GM21515 (cell line): Measurements from ENCODE around the gene EXPH5.
A peak's percentile ranks its signal among the peaks of the same experiment; 100 is the strongest.
"Not testable (repeated sequence)": the region's sequence is repeated elsewhere in the genome, so short reads cannot be mapped to it uniquely, and the experiment has no call there.

Source experiments
- ATAC-seq: cut with Tn5 transposase; IDR thresholded peaks from one replicate; pipeline ENCODE4 v1.9.1; 2021; ENCODE audit not compliant: unreplicated experiment

EXPH5 gene, protein sequence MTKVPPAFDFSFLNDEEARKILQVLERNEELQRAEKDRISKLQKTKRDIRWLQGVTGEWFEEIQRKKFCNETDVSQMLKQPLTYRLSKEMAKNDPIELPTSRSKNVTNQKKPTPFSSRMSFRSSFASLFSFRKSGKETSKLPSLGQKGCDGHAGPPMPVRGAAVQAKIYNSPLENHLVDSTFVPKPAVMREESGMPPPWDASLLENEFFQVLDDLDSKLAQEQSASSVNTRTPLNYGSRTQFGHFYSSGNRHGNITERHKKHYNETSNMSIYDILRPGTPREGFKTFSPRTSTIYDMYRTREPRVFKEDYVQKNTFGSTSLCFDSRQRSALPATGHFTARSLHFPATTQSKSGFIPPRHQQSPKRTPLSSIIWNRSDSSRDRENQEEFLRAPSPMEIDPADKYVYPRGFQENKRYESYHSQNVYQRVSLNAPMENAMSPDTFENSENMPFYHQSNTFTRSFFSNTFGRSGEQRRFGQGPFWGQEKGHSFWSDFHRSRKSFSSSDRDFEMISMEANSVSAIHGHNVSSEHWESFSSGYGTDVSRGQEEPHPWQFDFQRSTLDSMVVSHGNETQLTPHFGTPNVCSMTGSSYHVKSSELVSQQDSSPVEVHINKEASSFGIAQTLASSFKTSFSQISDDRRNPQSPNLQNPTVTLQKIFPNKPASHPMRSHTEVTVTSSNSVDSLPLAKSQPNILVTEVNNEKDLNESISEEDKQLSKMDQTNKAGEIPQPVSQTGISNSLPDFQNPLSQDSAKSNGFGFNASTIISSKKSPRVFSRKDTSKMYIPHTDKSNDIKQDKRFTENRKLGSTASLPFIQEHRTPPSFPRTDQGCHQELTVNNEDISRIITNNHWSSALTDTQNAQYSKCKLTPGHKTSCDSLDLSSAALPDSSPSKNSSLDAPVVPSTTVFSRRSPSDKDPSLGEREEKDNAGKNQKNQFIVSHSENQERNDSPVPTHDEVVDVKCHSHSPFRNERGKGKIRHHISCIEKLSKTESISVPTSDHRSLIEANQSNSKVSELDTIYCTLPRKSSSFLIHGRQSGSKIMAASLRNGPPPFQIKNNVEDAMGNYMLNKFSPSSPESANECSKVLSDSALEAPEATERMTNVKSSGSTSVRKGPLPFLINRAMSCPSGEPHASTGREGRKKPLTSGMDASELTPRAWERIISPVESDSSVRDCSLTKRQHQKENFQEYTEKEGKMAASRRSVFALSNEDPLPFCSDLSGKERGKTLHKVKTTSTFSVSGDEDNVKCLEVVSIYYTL (N-terminal part only)

GRCh38 chr11:108593214-108593922 lies at the start of gene EXPH5:
Gene EXPH5, minus strand, starts transcription at chr11:108593768. Its CDS starts 232 bp downstream, at chr11:108593536.
- peak; percentile 96 for ATAC-seq

- not testable (repeated sequence) for ATAC-seq
These were observed 48.2 kb upstream of the EXPH5 start for GRCh38 chr11:108641752-108642151.

GRCh38 chr11:108639146-108639545 lies 45.6 kb upstream of the EXPH5 start:
- no peak for ATAC-seq

DNA sequence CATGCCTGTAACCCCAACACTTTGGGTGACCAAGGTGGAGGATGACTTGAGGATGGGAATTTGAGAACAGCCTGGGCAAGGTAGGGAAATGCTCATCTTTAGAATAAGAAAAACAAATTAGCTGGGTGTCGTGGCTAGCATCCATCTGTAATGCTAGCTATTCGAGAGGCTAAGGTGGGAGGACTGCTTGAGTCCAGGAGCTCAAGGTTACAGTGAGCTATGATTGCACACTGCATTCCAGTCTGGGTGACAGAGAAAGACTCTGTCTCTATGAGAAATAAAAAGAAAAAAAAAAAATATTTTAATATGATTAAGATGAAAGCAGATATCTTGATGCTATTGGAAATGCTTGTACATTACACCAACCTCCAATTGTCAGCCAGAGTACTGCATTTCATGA lies 42.7 kb upstream of the EXPH5 start:
- no peak for ATAC-seq

DNA sequence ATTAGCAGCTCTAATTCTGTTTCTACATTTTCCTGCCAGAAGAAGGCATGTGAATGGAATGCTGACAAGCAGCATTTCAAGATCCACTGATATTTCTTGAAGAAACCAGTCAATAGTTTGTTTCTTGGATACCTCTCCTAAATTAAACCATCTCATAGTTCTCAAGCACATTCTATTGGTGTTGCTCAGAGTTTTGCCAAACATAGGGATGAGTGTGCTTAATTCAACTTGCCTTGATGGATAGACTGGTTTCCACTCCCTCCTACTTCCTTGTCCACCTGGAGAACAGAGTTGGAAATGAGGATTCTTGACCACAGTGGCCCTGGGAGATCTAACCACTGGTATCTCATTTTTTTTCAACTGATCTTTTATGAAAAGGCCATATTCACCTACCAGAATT lies 41.5 kb upstream of the EXPH5 start:
- no peak for ATAC-seq

GRCh38 chr11:108632041-108632704 lies 38.6 kb upstream of the EXPH5 start:
- ATAC-seq = no peak

DNA sequence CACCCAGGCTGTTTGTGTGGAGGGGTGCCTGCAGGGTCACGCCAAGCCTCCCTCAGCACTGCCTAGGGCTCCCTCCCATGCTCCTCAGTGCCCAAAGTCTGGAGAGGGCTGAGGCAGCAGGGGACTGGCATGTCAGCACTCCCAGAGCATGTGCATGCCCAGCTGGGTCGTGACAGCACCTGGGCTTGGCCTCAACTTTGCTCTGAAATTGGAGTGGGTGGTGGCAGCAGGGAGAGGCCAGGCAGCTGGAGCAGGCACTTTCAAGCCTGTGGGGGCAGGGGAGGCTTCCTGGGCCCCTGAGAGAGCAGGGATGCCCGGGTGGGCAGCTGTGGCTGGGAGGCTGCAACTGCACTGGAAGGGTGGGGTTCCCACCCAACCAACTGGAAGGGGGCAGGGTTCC lies 35.7 kb upstream of the EXPH5 start:
- no peak for ATAC-seq

- ATAC-seq = no peak
These were observed 35.2 kb upstream of the EXPH5 start for GRCh38 chr11:108628812-108629211.

GRCh38 chr11:108628326-108628725 lies 34.8 kb upstream of the EXPH5 start:
- ATAC-seq = no peak

GRCh38 chr11:108624196-108624925 lies 30.8 kb upstream of the EXPH5 start:
- ATAC-seq = no peak

DNA sequence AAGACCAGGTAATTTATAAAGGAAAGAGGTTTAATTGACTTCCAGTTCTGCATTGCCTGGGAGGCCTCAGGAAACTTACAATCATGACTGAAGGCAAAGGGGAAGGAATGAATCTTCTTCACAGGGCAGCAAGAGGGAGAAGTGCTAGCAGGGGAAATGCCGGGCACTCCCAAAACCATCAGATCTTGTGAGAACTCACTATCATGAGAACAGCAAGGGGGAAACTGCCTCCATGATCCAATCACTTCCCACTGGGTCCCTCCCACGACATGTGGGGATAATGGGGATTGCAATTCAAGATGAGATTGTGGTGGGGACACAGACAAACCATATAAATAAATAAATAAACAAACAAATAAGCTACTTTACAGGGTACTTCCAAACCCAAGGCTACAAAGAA lies 28.8 kb upstream of the EXPH5 start:
- ATAC-seq = no peak

DNA sequence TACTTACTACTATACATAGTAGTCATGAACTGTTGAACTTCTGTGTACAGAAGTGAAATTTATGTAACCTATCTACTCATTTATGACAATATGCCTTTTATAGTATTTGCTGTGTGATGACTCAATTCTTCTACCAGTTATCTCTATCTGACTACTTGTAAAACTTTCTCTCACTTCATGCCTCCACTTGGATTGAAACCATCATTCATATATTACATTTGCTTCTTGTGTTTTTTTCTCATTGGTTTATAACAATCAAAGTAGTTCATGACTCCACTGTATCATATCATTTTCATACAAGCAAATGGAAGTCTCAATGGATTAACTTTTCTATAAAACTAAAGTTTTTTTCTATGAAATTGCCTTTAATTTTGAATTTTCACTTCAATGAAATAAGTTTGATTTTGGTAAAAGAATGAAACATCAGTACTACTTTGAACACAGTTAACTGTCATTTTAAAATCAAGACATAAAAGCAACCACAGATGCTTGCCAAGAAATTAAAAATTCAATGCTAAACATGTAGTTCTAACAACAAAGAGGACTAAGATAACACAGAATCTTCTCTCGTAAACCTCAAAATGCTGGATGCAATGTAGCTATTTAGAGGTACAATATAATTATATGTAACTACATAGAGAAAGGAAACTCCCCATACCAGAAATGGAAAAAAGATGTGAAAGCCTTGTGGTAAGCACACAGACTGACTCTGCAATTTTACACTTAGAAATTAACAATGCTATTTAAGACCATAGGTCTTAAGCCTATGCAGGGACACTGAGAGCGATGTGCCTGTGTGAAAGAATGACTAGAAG lies 27.6 kb upstream of the EXPH5 start:
- ATAC-seq = peak; percentile 90

DNA sequence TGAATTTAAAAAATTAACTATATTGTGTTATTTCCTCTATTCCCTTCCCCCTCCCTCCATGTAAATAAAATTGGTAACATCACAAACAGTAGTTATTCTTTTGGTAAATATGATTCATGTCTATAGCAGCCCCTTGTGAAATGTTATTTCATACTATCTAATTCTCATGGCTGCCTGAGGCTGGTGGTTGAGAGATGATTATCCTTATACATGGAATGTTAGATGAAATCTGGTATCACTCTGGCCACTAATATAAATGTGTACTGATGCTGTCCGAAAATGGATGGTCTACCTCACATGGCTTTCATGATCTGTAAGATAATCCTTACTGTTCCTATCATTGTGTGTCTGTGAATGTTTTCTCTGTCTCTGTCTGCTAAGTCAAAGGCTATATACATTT lies 25.0 kb upstream of the EXPH5 start:
- no peak for ATAC-seq

DNA sequence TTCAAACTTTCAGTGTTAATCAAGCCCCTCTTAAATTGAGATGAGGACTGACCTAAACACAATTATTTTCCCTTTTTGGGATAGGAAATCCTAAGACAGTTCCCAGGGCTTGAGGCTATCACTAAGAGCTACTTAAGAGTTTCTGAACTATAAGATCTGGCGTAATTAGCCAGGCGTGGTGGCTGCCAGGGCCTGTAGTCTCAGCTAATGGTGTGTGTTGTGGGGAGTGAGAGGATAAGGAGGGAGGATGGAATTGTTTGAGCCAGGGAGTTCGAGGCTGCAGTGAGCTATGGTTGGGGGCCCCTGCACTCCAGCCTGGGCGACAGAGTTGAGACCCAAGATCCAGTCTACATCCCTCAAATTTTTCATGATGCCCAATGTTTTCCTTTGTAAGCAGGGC lies 23.5 kb upstream of the EXPH5 start:
- ATAC-seq = no peak

GRCh38 chr11:108616549-108616948 lies 23.0 kb upstream of the EXPH5 start:
- no peak for ATAC-seq

GRCh38 chr11:108614086-108614485 lies 20.5 kb upstream of the EXPH5 start:
- ATAC-seq = no peak

DNA sequence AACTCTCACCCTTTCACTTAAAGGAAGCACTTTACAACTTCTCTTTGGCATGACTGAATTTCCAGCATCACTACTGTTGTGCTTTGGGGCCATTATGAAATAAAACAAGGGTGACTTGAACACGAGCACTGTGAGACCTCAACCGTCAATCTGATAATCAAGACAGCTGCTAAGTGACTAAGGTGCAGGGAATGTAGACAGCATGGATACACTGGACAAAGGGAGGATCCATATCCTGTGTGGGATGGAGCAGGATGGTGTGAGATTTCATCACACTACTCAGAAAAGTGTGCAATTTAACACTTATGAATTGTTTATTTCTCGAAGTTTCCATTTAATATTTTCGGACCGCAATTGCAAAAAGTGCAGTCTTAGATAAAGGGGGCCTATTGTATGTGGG lies 16.1 kb upstream of the EXPH5 start:
- ATAC-seq = no peak

GRCh38 chr11:108608548-108608947 lies 15.0 kb upstream of the EXPH5 start:
- no peak for ATAC-seq
